Activated naive CD8-positive, alpha-beta T cell treated with anti-CD3 and anti-CD28 coated beads, Interleukin-2, amount 50 U/mL, for 16 hours (primary cell): ENCODE results near the gene FOXE1.

Source experiments
- DNase-seq: peaks from one replicate; pipeline ENCODE4 v3.0.0-alpha.2; 2020; ENCODE audit warnings: low read depth, low spot score

The FOXE1 gene

GRCh38 chr9:97848480-97849237 is 4.4 kb upstream of the FOXE1 start:
- DNase-seq, result no peak

GRCh38 chr9:97849980-97850379 is 3.0 kb upstream of the FOXE1 start:
- DNase-seq, result no peak

DNA sequence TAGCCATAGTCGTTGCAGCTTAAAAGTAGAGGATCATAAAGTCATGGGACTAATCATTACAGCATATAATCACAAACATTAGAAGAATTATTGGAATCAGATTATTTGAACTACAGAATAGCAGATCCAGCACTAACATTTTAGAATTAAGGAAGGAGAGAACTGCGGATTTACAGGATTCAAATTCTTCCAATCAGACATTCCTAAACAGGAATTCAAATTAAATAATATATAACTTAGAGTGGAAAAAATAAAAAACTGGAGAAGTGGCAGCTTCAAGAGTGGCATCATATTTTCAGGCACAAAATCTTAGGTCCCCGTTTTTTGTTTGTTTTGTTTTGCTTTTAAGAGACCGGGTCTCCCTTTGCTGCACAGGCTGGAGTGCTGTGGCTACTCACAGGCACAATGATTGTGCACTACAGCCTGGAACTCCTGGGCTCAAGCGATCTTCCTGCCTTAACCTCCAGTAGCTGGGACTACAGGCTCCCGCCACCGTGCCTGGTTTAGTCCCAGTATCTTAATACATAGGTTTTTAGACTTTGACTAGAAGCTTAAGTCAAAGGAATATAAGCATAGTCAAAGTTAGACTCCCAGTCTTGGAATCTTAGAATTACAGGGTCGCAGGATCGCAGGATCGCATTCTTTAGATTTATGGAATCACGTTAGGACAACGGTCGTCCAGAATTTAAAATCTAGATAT is 2.1 kb upstream of the FOXE1 start:
- DNase-seq, result no peak

DNA sequence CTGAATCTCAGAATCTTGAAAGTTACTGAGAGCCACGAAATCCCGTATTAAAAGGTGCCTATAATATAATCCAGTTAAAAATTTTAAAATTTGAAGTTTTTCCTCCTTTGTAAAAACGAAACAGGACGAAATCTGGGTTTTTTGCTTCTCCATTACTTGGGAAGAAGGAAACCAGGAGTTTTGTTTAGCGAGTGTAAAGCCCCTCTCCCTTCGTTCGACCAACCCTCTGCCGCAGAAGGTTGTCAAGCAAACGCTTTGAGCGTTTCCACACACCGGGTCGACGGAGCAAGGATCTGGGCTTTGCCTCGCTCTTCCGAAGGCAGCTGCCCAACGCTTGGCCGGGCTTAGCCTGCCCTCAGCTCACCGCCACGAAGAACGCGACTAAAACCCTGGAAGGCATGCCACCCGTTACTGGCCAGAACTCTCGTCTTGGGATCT is 1.6 kb upstream of the FOXE1 start:
- DNase-seq, result no peak

GRCh38 chr9:97852001-97852398 is 1.0 kb upstream of the FOXE1 start:
- DNase-seq, result no peak

- no peak for DNase-seq
Observed at GRCh38 chr9:97852399-97853055, 499 bp upstream of the FOXE1 start.

- DNase-seq, result no peak
Observed at GRCh38 chr9:97853844-97854695, 1.0 kb downstream of the FOXE1 start.

DNA sequence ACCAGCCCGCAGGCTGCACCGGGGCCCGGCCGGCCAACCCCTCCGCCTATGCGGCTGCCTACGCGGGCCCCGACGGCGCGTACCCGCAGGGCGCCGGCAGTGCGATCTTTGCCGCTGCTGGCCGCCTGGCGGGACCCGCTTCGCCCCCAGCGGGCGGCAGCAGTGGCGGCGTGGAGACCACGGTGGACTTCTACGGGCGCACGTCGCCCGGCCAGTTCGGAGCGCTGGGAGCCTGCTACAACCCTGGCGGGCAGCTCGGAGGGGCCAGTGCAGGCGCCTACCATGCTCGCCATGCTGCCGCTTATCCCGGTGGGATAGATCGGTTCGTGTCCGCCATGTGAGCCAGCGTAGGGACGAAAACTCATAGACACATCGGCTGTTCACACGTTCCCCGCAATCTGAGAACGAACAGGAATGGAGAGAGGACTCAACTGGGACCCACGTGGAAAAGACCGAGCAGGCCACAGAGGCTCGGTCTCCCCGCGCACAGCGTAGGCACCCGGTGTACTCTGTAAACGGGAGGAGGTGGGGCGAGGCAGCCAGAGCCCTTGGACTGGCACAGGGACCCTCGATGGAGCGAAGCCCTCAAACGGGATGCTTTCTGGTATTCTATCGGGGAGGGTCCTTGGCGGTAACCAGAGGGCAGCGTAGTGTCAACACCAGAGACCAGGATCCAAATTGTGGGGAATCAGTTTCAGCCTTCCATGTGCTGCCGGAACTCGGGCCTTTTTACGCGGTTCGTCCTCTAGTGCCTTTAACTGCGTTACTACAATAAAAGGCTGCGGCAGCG is 1.9 kb downstream of the FOXE1 start:
- no peak for DNase-seq

GRCh38 chr9:97855486-97855875 is 2.5 kb downstream of the FOXE1 start:
- no peak for DNase-seq

DNA sequence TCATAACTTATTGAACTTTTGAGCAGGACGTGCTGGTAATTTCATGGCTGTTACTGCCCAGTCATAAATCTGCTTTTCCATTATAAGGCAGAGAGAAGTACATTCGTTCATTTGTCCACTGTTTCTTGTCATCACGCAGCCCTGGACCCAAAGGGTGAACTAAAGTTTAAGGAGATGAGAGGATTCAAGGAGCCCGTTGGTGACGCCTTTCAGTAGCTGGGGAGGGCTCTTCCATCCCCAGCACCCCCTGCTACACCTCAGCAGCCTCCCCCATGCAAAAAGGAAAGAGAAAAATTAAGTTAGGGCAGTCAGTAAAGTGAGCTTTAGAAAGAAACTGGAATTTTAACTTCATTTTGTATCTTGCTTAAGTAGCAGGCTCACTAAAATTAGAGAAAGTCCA is 2.9 kb downstream of the FOXE1 start:
- no peak for DNase-seq

DNA sequence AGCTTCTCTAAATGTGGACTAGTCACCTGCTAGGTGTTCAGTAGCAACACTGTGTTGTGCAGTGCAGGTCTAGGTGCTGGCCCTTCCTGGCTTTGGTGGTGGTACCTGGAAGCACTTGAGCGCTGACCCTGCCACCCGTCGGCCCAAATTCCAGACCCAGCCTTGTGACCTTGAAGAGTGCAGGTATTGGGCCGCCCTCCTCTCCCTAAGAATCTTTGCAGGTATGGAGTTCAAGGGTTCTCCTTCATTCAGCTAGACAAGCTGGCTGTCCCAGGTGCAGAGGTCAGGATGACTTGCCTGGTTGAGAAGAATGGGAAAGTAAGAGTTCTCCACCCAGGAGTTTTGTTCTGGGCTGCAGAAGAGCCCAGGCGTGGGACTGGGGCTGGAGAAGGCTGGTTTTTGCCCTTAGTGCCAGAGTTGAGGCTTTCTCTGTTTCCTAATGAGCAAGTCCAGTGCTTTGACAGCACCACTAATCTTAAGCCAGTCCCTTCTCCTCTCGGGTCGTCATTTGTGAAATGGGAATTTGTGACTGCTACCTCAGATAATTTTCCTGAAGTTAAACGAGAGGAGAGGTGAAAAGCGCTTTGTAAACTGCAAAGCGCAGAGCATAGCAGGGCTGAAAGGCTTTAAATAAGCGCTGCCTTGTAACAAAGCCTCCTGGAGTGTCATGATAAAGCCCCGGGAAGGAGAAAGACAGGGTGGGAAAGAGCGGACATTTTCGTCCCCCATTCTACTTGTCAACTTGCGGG is 4.0 kb downstream of the FOXE1 start:
- DNase-seq, result no peak

DNA sequence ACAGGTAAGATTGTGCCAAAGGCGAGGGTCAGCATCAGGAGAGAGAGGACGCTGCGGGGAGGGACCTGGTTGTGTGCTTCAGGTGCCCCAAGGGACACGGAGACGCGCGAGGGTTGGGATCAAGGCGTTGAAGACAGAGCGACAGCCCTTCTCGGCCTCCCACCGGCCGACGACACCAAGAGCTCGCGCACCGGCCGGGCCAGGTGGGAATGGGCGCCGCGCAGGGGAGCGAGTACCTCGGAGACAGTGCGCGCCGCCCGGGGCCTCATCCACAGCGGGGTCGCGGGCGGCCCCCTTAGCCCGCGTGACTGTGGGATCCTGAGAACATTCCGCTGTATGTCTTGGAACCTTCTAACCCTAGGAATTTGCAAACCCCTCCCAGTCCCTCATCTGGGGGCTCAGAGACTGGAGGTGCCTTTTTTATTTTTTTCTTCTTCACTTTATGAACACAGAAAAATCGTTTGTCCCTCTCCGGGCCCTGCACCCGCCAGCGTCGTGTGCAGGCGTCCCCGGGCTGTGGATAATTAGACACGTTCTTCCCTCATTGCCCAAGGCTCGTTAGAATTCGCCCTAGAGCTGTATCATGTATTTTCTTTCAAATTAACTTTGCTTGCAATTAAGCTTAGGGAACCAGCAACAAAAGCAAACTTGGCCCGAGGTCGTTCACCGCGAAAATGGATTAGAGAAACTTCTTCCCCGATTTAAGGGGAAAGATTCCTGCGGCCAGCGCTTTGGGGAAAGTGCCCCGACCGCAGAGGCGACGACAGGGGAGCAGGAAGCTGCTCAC is 4.8 kb downstream of the FOXE1 start:
- no peak for DNase-seq

DNA sequence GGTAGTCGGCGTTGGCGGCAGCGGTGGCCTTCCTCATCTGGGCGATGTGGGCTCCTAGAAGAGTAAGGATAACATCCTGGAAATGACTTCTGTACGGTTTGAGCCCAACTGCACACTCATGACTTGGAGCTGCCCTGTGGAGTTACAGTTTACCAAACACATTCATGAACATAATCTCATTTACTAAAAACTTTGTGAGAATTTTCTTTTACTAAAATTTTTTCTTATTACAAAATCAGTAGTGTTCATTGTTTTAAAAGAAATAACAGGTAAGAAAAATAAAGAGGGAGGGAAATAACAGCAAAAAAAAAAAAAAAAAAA is 5.3 kb downstream of the FOXE1 start:
- no peak for DNase-seq

DNA sequence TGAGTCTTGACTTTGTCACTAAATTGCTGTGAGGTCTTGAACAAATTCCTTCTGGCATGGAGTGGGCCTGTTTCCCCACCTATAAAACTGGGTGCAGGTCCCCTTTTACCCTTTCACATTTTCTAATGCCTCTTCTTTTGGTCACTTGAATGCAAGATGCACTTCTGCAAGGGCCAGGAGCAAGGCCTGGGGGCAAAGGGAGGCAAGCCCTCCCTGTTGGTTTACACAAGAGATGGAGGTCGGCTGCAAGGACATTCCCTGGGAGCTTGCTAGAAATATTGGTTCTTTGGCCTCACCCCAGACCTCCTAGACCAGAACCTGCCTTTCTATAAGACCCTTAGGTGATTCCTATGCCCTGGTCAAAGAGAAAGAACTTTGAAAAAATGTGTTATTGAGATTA is 5.8 kb downstream of the FOXE1 start:
- DNase-seq, result no peak

DNA sequence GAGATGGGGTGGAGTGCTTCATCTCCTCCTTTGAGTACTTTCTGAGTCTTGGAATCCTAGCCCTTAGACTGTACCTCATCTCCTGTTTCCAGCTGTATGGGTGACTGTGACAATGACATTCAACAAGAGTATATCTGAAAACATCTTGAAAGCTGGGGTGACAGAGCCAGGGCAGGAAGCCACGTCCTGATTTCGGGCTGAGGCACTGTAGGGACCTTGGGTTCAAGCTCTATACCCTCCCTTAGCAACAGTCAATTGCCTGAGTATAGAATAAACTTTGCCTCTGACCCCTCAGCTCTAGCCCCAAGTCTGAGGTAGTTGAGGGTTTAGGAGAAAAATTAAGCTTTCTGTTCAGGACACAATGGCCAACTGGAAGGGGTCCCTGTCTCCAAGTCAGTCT is 6.3 kb downstream of the FOXE1 start:
- DNase-seq, result no peak

- no peak for DNase-seq
Observed at GRCh38 chr9:97860451-97861147, 7.6 kb downstream of the FOXE1 start.

GRCh38 chr9:97861148-97861475 is 8.1 kb downstream of the FOXE1 start:
- DNase-seq, result no peak

- DNase-seq, result no peak
Observed at GRCh38 chr9:97863314-97863713, 10.3 kb downstream of the FOXE1 start.

DNA sequence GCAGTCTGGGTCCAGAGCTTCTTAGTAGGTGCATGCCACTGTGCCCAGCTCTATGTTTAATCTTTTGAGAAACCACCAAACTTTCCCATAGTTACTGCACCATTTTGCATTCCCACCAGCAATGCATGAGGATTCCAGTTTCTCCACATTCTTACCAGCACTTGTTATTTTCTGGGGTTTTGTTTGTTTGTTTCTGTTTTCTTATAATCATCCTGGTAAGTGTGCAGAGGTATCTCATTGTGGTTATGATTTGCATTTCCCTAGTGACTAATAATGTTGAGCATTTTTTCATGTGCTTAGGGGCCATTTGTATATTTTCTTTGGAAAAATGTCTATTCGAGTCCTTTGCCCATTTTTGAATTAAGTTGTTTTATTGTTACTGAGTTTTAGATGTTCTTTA is 11.4 kb downstream of the FOXE1 start:
- DNase-seq, result no peak
